Thyroid gland (tissue), 4 donors: ENCODE results near the gene SMLR1. TPM values are rescaled to one million over a fixed set of nuclear protein-coding genes. Genes with fewer than 3 reads are reported as not detected.

Source experiments
- DNase-seq, 2 donors: peaks; one replicate each; pipeline ENCODE4 v3.0.0-alpha.2; 2019
- H3K27ac ChIP-seq, 3 donors: fragments of 200-600 bp; sonication (generic); 1 replicate in 2 of 3; 2 replicates in 1 of 3; pipeline ENCODE4 v1.5.1; 2016 to 2019; ENCODE audit warnings: mild to moderate bottlenecking in 1 of 3, moderate library complexity in 1 of 3
- H3K27me3 ChIP-seq: fragments of 200-600 bp; sonication (generic); one replicate; pipeline ENCODE4 v1.5.1; 2019
- H3K36me3 ChIP-seq, 2 donors: fragments of 200-600 bp; sonication (generic); one replicate each; pipeline ENCODE4 v1.5.1; 2016 to 2019
- H3K4me1 ChIP-seq, 2 donors: fragments of 200-600 bp; sonication (generic); one replicate each; pipeline ENCODE4 v1.5.1; 2017 to 2019
- H3K4me3 ChIP-seq, 3 donors: fragments of 200-600 bp; sonication (generic); replicated peaks in 1 of 3; 1 replicate in 2 of 3; 2 replicates in 1 of 3; pipeline ENCODE4 v1.5.1; 2016; ENCODE audit warnings: mild to moderate bottlenecking in 1 of 3
- H3K9me3 ChIP-seq: fragments of 200-600 bp; sonication (generic); one replicate; pipeline ENCODE4 v1.5.1; 2017
- CTCF ChIP-seq, 6 experiments: fragments of 200-600 bp in 3 of 6; fragments of 450-650 bp in 3 of 6; sonication (generic) in 3 of 6; IDR thresholded peaks; one replicate each; pipeline ENCODE4 v1.5.1; 2016 to 2019; ENCODE audit warnings: antibody characterized with exemption in 6 of 6, mild to moderate bottlenecking in 2 of 6, inconsistent platforms in 1 of 6, moderate library complexity in 1 of 6
- POLR2A ChIP-seq, 2 donors: fragments of 450-650 bp; IDR thresholded peaks; one replicate each; pipeline ENCODE4 v1.6.1; 2017; ENCODE audit warnings: antibody characterized with exemption in 2 of 2, mild to moderate bottlenecking in 2 of 2, moderate library complexity in 1 of 2
- WGBS, 2 donors: methylation state at CpG; one replicate each; pipeline ENCODE4 v1.1.5; 2017; 5-methylcytosine and 5-hydroxymethylcytosine counted together
- intact Hi-C: fragments of 100-400 bp; cut with DNase I; formaldehyde crosslinking; loops from one replicate; pipeline ENCODE4 v1.15.1; 2023
- total RNA-seq, 4 donors: library from RNA; depleted of rRNA; stranded (reverse); fragments of >200 nt; gene quantifications; one replicate each; pipeline ENCODE4 v1.2.3, GENCODE V29; 2016

SMLR1 gene
- not detected for total RNA-seq

GRCh38 chr6:130827247-130828149 is at the start of gene SMLR1:
Gene SMLR1, plus strand, starts transcription at chr6:130827406. Its CDS starts 8 bp downstream, at chr6:130827414.
- no peaks in the 10 kb centered on the region for H3K36me3 ChIP-seq
- intact Hi-C loops, result no loop called here
- no peak within 1 kb of the TSS for H3K4me3 ChIP-seq
- 76 to 77% methylated on average over 11 of the region's 11 CpGs for WGBS, 2 donors
- H3K4me1 ChIP-seq, result no peaks in the 10 kb centered on the region
- H3K27me3 ChIP-seq, result no peaks in the 10 kb centered on the region
- no peak for TF ChIP-seq CTCF (IDR thresholded peaks at IDR 0.05)
- TF ChIP-seq POLR2A (IDR thresholded peaks at IDR 0.05), result no peak
- H3K9me3 ChIP-seq, result no peaks in the 10 kb centered on the region
- H3K27ac ChIP-seq, result no peak within 1 kb of the TSS
- no peak for DNase-seq

GRCh38 chr6:130778946-130779657 is 48.1 kb upstream of the SMLR1 start:
- Histone ChIP-seq H3K4me3 (no peak overlapping the region), H3K9me3 (no peaks in the 10 kb centered on the region), H3K36me3 (no peaks in the 10 kb centered on the region), H3K27ac (no peak overlapping the region), H3K4me1 (peaks cover 0 to 3% of the 10 kb centered on the region in 2 donors), H3K27me3 (no peaks in the 10 kb centered on the region)
- 71 to 76% methylated on average over 7 of the region's 7 CpGs for WGBS, 2 donors
- TF ChIP-seq POLR2A (IDR thresholded peaks at IDR 0.05), result no peak
- TF ChIP-seq CTCF (IDR thresholded peaks at IDR 0.05), result no peak
- DNase-seq, result no peak
- intact Hi-C loops, result no loop called here

- WGBS, 2 donors, result 64 to 68% methylated on average over 4 of the region's 4 CpGs
- Histone ChIP-seq H3K27ac (no peak overlapping the region), H3K27me3 (no peaks in the 10 kb centered on the region), H3K36me3 (no peaks in the 10 kb centered on the region), H3K4me1 (peaks cover 0 to 3% of the 10 kb centered on the region in 2 donors), H3K4me3 (no peak overlapping the region), H3K9me3 (no peaks in the 10 kb centered on the region)
- no peak for TF ChIP-seq CTCF (IDR thresholded peaks at IDR 0.05)
- no peak for TF ChIP-seq POLR2A (IDR thresholded peaks at IDR 0.05)
- intact Hi-C loops, result no loop called here
- DNase-seq, result no peak
These were observed 47.6 kb upstream of the SMLR1 start for GRCh38 chr6:130779658-130780033.

GRCh38 chr6:130780122-130780521 is 47.1 kb upstream of the SMLR1 start:
- Histone ChIP-seq H3K27ac (no peak overlapping the region), H3K9me3 (no peaks in the 10 kb centered on the region), H3K4me3 (no peak overlapping the region), H3K4me1 (peaks cover 0 to 3% of the 10 kb centered on the region in 2 donors), H3K27me3 (no peaks in the 10 kb centered on the region), H3K36me3 (no peaks in the 10 kb centered on the region)
- TF ChIP-seq POLR2A (IDR thresholded peaks at IDR 0.05), result no peak
- 50 to 52% methylated on average over 1 of the region's 1 CpG for WGBS, 2 donors
- intact Hi-C loops, result no loop called here
- no peak for DNase-seq

GRCh38 chr6:130781557-130781956 is 45.6 kb upstream of the SMLR1 start:
- Histone ChIP-seq H3K4me1 (peaks cover 0 to 3% of the 10 kb centered on the region in 2 donors), H3K36me3 (no peaks in the 10 kb centered on the region), H3K27ac (no peak overlapping the region), H3K9me3 (no peaks in the 10 kb centered on the region), H3K4me3 (no peak overlapping the region), H3K27me3 (no peaks in the 10 kb centered on the region)
- WGBS, 2 donors, result 90 to 91% methylated on average over 3 of the region's 3 CpGs
- no peak for DNase-seq
- no peak for TF ChIP-seq POLR2A (IDR thresholded peaks at IDR 0.05)
- no peak for TF ChIP-seq CTCF (IDR thresholded peaks at IDR 0.05)
- intact Hi-C loops, result no loop called here
